HCT116 (cell line): Measurements from ENCODE around the gene UGT1A7. TPM values are rescaled to one million over a fixed set of nuclear protein-coding genes. Genes with fewer than 3 reads are reported as not detected.
A peak's percentile ranks its signal among the peaks of the same experiment; 100 is the strongest.

Experiments used
- ATAC-seq: fragments of 200-7000 bp; cut with Tn5 transposase; 2 replicates; pipeline ENCODE4 v1.9.1; 2020; ENCODE audit warnings: mild to moderate bottlenecking, moderate library complexity
- BruUV-seq: library from RNA; stranded (reverse); fragments of 400-500 nt; replicated peaks from 2 replicates; lab custom pipeline; 2021; lab: Mats Ljungman, UMichigan
- CTCF ChIA-PET: fragments of 300-600 bp; sonication (Branson Sonifier 250); formaldehyde crosslinking; loops from one replicate; lab custom pipeline; 2021; ENCODE audit warnings: antibody characterized with exemption; lab: Charles Lee
- POLR2A ChIA-PET: fragments of 300-600, 350-600 bp; sonication (Branson Sonifier 250); formaldehyde crosslinking; loops from one replicate; lab custom pipeline; 2021; ENCODE audit warnings: antibody characterized with exemption; lab: Charles Lee
- RAD21 ChIA-PET, 2 experiments: fragments of 300-600 bp; sonication (Branson Sonifier 250); formaldehyde crosslinking; loops; one replicate each; lab custom pipeline; 2023; ENCODE audit warnings: low total read pairs in 2 of 2; ENCODE audit not compliant: uncharacterized antibody in 2 of 2, unreplicated experiment in 2 of 2, low non-redundant PET in 1 of 2; lab: Charles Lee
- DNase-seq: peaks from one replicate; pipeline ENCODE4 v3.0.0-alpha.2; 2010; ENCODE audit warnings: low read depth, low spot score
- H2AFZ ChIP-seq: fragments of 200-600 bp; shearing (Covaris generic), sonication (generic); 2 replicates; pipeline ENCODE4 v1.6.1; 2017; ENCODE audit warnings: low read depth, mixed run types, mixed read lengths, antibody characterized with exemption, low read length; ENCODE audit not compliant: poor library complexity, severe bottlenecking
- H3K27ac ChIP-seq: 2 replicates; pipeline ENCODE4 v1.5.1; 2012; ENCODE audit warnings: low read depth, low read length
- H3K27me3 ChIP-seq: fragments of 200-600 bp; sonication (generic); 2 replicates; pipeline ENCODE4 v1.6.1; 2016; ENCODE audit warnings: mixed run types, low read length, mixed read lengths; ENCODE audit not compliant: insufficient read depth
- H3K36me3 ChIP-seq, 2 experiments: fragments of 200-500 bp in 1 of 2; fragments of 200-600 bp in 1 of 2; sonication (Bioruptor generic) in 1 of 2; sonication (generic) in 1 of 2; 2 replicates each; pipeline versions ENCODE4 v1.5.1 to v1.6.1; 2014 to 2016; ENCODE audit warnings: low read length in 2 of 2, inconsistent platforms in 1 of 2, mixed read lengths in 1 of 2, mixed run types in 1 of 2; ENCODE audit not compliant: insufficient read depth in 2 of 2, control insufficient read depth in 1 of 2
- H3K4me1 ChIP-seq, 2 experiments: fragments of 200-600 bp in 1 of 2; sonication (generic) in 1 of 2; 2 replicates each; pipeline versions ENCODE4 v1.5.1 to v1.6.1; 2012 to 2017; ENCODE audit warnings: low read length in 2 of 2, inconsistent platforms in 1 of 2, mild to moderate bottlenecking in 1 of 2, mixed read lengths in 1 of 2, mixed run types in 1 of 2, moderate library complexity in 1 of 2; ENCODE audit not compliant: insufficient read depth in 2 of 2, control insufficient read depth in 1 of 2
- H3K4me2 ChIP-seq: fragments of 200-600 bp; sonication (generic); 2 replicates; pipeline ENCODE4 v1.6.1; 2017; ENCODE audit warnings: mixed run types, low read length, mixed read lengths
- H3K4me3 ChIP-seq, 2 experiments: fragments of 200-600 bp in 1 of 2; sonication (generic) in 1 of 2; replicated peaks in 1 of 2; 2 replicates each; pipeline ENCODE4 v1.5.1; 2011 to 2016; ENCODE audit warnings: low read length in 2 of 2, control low read depth in 1 of 2, low read depth in 1 of 2, mild to moderate bottlenecking in 1 of 2, mixed read lengths in 1 of 2, mixed run types in 1 of 2
- H3K79me2 ChIP-seq: fragments of 200-600 bp; sonication (generic); 2 replicates; pipeline ENCODE4 v1.6.1; 2017; ENCODE audit warnings: mild to moderate bottlenecking, mixed run types, low read length, moderate library complexity, mixed read lengths; ENCODE audit not compliant: insufficient read depth
- H3K9ac ChIP-seq: fragments of 200-600 bp; sonication (generic); 2 replicates; pipeline ENCODE4 v1.6.1; 2016; ENCODE audit warnings: low read length, mixed read lengths
- H3K9me2 ChIP-seq: fragments of 200-600 bp; sonication (generic), shearing (Covaris generic); 2 replicates; pipeline ENCODE4 v1.6.1; 2017; ENCODE audit warnings: mixed run types, mild to moderate bottlenecking, moderate library complexity; ENCODE audit not compliant: insufficient read depth
- H3K9me3 ChIP-seq, 2 experiments: fragments of 200-500 bp in 1 of 2; fragments of 200-600 bp in 1 of 2; sonication (Bioruptor generic) in 1 of 2; sonication (generic) in 1 of 2; 2 replicates each; pipeline ENCODE4 v1.6.1; 2014 to 2017; ENCODE audit warnings: low read length in 2 of 2, mixed read lengths in 2 of 2, inconsistent platforms in 1 of 2, low read depth in 1 of 2, mild to moderate bottlenecking in 1 of 2, mixed run types in 1 of 2, moderate library complexity in 1 of 2; ENCODE audit not compliant: control insufficient read depth in 1 of 2, insufficient read depth in 1 of 2
- H4K20me1 ChIP-seq: fragments of 200-600 bp; sonication (generic), shearing (Covaris generic); 2 replicates; pipeline ENCODE4 v1.6.1; 2017; ENCODE audit warnings: mixed run types, mild to moderate bottlenecking, moderate library complexity; ENCODE audit not compliant: insufficient read depth
- CEBPB ChIP-seq: IDR thresholded peaks from 2 replicates; pipeline ENCODE4 v1.6.1; 2012; ENCODE audit warnings: low read depth
- MAX ChIP-seq: IDR thresholded peaks from 2 replicates; pipeline ENCODE4 v1.6.1; 2012
- SIN3A ChIP-seq: IDR thresholded peaks from 2 replicates; pipeline ENCODE4 v1.6.1; 2012; ENCODE audit warnings: low read depth
- ZFX ChIP-seq: fragments of 450-650 bp; IDR thresholded peaks from 2 replicates; pipeline ENCODE4 v1.6.1; 2017
- ZNF274 ChIP-seq: fragments of 200-500 bp; sonication (Bioruptor generic); IDR thresholded peaks from 2 replicates; pipeline ENCODE4 v1.6.1; 2014; ENCODE audit warnings: mild to moderate bottlenecking, low read depth, low read length, inconsistent platforms
- intact Hi-C: fragments of 100-400 bp; cut with micrococcal nuclease; formaldehyde crosslinking; loops from 2 replicates; pipeline ENCODE4 v1.10.0; 2022
- total RNA-seq: library from RNA; stranded (reverse); gene quantifications from one replicate; pipeline ENCODE4 v1.2.1, GENCODE V29; 2021; ENCODE audit not compliant: unreplicated experiment

Gene UGT1A7
- total RNA-seq, 1 experiment from 2014 or later: not detected

- Histone ChIP-seq H3K4me2 (no peak within 1 kb of the TSS), H3K9me2 (no peaks in the 10 kb centered on the region), H4K20me1 (no peaks in the 10 kb centered on the region), H3K4me3 (no peak within 1 kb of the TSS), H3K27me3 (peaks cover 11% of the 10 kb centered on the region; the same call in 1 of the 2 replicates), H3K4me1 (no peaks in the 10 kb centered on the region), H2AFZ (peak within 1 kb of the TSS; percentile 52)
- BruUV-seq: no TSS peak
- ChIA-PET CTCF (interaction anchor here (1.1 kb wide), 1 partner anchor 16 kb away, joined by 3 read pairs; the partner anchor contains the start of gene UGT1A3), POLR2A (no interaction called here)
- TF ChIP-seq MAX (no peak), SIN3A (no peak), CEBPB (no peak), ZFX (no peak)
- TF ChIP-seq, all 23 proteins: peak for 0
- intact Hi-C loops: no loop called here
- RAD21 ChIA-PET: no interaction called here
- Histone ChIP-seq H3K79me2 (no peaks in the 10 kb centered on the region), H3K27ac (no peak within 1 kb of the TSS), H3K9me3 (no peaks in the 10 kb centered on the region), H3K9ac (no peak within 1 kb of the TSS), H3K36me3 (no peaks in the 10 kb centered on the region)
- ATAC-seq: no peak
- DNase-seq: no peak
These were observed 31.0 kb downstream of the UGT1A7 start, which contains the start of gene UGT1A5 for GRCh38 chr2:233712611-233713261. UGT1A5 (plus strand) TSS chr2:233712907; CDS start chr2:233712992, 85 bp downstream.

DNA sequence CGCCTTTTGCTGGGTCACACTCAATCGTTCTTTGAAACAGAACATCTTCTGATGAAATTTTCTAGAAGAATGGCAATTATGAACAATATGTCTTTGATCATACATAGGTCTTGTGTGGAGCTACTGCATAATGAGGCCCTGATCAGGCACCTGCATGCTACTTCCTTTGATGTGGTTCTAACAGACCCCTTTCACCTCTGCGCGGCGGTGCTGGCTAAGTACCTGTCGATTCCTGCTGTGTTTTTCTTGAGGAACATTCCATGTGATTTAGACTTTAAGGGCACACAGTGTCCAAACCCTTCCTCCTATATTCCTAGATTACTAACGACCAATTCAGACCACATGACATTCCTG, 31.5 kb downstream of the UGT1A7 start:
- intact Hi-C loops: no loop called here
- ATAC-seq: no peak
- no TSS peak for BruUV-seq
- H3K4me3 ChIP-seq: no peak overlapping the region
- DNase-seq: no peak
- H2AFZ ChIP-seq: no peak overlapping the region
- H3K79me2 ChIP-seq: no peaks in the 10 kb centered on the region
- peaks cover 13% of the 10 kb centered on the region; the same call in 1 of the 2 replicates for H3K27me3 ChIP-seq
- TF ChIP-seq ZNF274: no peak
- TF ChIP-seq, all 23 proteins: peak for 0
- Histone ChIP-seq H3K36me3 (no peaks in the 10 kb centered on the region), H3K4me1 (no peaks in the 10 kb centered on the region), H3K27ac (no peak overlapping the region), H4K20me1 (no peaks in the 10 kb centered on the region), H3K9me3 (no peaks in the 10 kb centered on the region), H3K4me2 (no peak overlapping the region), H3K9me2 (no peaks in the 10 kb centered on the region), H3K9ac (no peak overlapping the region)
- ChIA-PET RAD21 (no interaction called here), POLR2A (no interaction called here), CTCF (no interaction called here)
